NCI-H187 (cell line): ENCODE results near the gene TMEM250.

Experiments used
- DNase-seq, 2 experiments: peaks; one replicate each; lab custom pipeline; 2025; lab: John Stamatoyannopoulos, UW

Gene TMEM250

GRCh38 chr9:136147890-136148714 is 29.4 kb upstream of the TMEM250 start:
- no peak for DNase-seq

GRCh38 chr9:136147038-136147889 is 28.6 kb upstream of the TMEM250 start:
- no peak for DNase-seq

- DNase-seq: no peak
Measured at GRCh38 chr9:136146126-136147037, 27.7 kb upstream of the TMEM250 start.

GRCh38 chr9:136145580-136145979 is 26.9 kb upstream of the TMEM250 start:
- no peak for DNase-seq

GRCh38 chr9:136144450-136144849 is 25.8 kb upstream of the TMEM250 start:
- no peak for DNase-seq

- no peak for DNase-seq
Measured at GRCh38 chr9:136143215-136144001, 24.7 kb upstream of the TMEM250 start.

GRCh38 chr9:136142859-136143214 is 24.2 kb upstream of the TMEM250 start:
- DNase-seq: no peak

GRCh38 chr9:136142414-136142796 is 23.7 kb upstream of the TMEM250 start:
- no peak for DNase-seq

- no peak for DNase-seq
Measured at GRCh38 chr9:136141682-136142413, 23.2 kb upstream of the TMEM250 start.

GRCh38 chr9:136140966-136141365 is 22.3 kb upstream of the TMEM250 start:
- DNase-seq: peak; percentile 55 to 72

- no peak for DNase-seq
Measured at GRCh38 chr9:136140046-136140445, 21.4 kb upstream of the TMEM250 start.

- no peak for DNase-seq
Measured at GRCh38 chr9:136138566-136138965, 19.9 kb upstream of the TMEM250 start.

- DNase-seq: no peak
Measured at GRCh38 chr9:136137321-136138265, 18.9 kb upstream of the TMEM250 start.

- no peak for DNase-seq
Measured at GRCh38 chr9:136136127-136136925, 17.7 kb upstream of the TMEM250 start.

- no peak for DNase-seq
Measured at GRCh38 chr9:136135326-136136126, 16.9 kb upstream of the TMEM250 start.

GRCh38 chr9:136133959-136134484 is 15.3 kb upstream of the TMEM250 start:
- DNase-seq: no peak

GRCh38 chr9:136133191-136133958 is 14.7 kb upstream of the TMEM250 start:
- no peak for DNase-seq
